ENCODE data around the gene CHD6.

CHD6 gene

GRCh38 chr20:41617902-41618806 lies at the start of gene CHD6:
CHD6 (minus strand) TSS chr20:41618377; CDS start chr20:41551337, 67,040 bp downstream.
- DNase-seq = peak; percentile 99

- no peak for DNase-seq
Measured at GRCh38 chr20:41664584-41664983, 46.4 kb upstream of the CHD6 start.

GRCh38 chr20:41657655-41658054 lies 39.5 kb upstream of the CHD6 start:
- DNase-seq = no peak

GRCh38 chr20:41655962-41656618 lies 37.9 kb upstream of the CHD6 start:
- no peak for DNase-seq

GRCh38 chr20:41654884-41655283 lies 36.7 kb upstream of the CHD6 start:
- DNase-seq = no peak

- no peak for DNase-seq
Measured at GRCh38 chr20:41654292-41654691, 36.1 kb upstream of the CHD6 start.

GRCh38 chr20:41650231-41650948 lies 32.2 kb upstream of the CHD6 start:
- no peak for DNase-seq

- no peak for DNase-seq
Measured at GRCh38 chr20:41649489-41649888, 31.3 kb upstream of the CHD6 start.

GRCh38 chr20:41645372-41645771 lies 27.2 kb upstream of the CHD6 start:
- DNase-seq = no peak

- no peak for DNase-seq
Measured at GRCh38 chr20:41643504-41643938, 25.3 kb upstream of the CHD6 start.

- DNase-seq = no peak
Measured at GRCh38 chr20:41639630-41640029, 21.5 kb upstream of the CHD6 start.

GRCh38 chr20:41638456-41638855 lies 20.3 kb upstream of the CHD6 start:
- DNase-seq = no peak

- no peak for DNase-seq
Measured at GRCh38 chr20:41635158-41635557, 17.0 kb upstream of the CHD6 start.

- no peak for DNase-seq
Measured at GRCh38 chr20:41632896-41633295, 14.7 kb upstream of the CHD6 start.

- DNase-seq = no peak
Measured at GRCh38 chr20:41631826-41632225, 13.6 kb upstream of the CHD6 start.

GRCh38 chr20:41630846-41631245 lies 12.7 kb upstream of the CHD6 start:
- no peak for DNase-seq

GRCh38 chr20:41627611-41628244 lies 9.6 kb upstream of the CHD6 start:
- no peak for DNase-seq

- DNase-seq = no peak
Measured at GRCh38 chr20:41627001-41627495, 8.9 kb upstream of the CHD6 start.

- no peak for DNase-seq
Measured at GRCh38 chr20:41623625-41624375, 5.6 kb upstream of the CHD6 start.

- no peak for DNase-seq
Measured at GRCh38 chr20:41622584-41622983, 4.4 kb upstream of the CHD6 start.

GRCh38 chr20:41621971-41622370 lies 3.8 kb upstream of the CHD6 start:
- DNase-seq = no peak

- no peak for DNase-seq
Measured at GRCh38 chr20:41621421-41621820, 3.2 kb upstream of the CHD6 start.
